ENCODE data around the gene CPNE4.
"Not testable (repeated sequence)": the region's sequence is repeated elsewhere in the genome, so short reads cannot be mapped to it uniquely, and the experiment has no call there.

CPNE4 gene

DNA sequence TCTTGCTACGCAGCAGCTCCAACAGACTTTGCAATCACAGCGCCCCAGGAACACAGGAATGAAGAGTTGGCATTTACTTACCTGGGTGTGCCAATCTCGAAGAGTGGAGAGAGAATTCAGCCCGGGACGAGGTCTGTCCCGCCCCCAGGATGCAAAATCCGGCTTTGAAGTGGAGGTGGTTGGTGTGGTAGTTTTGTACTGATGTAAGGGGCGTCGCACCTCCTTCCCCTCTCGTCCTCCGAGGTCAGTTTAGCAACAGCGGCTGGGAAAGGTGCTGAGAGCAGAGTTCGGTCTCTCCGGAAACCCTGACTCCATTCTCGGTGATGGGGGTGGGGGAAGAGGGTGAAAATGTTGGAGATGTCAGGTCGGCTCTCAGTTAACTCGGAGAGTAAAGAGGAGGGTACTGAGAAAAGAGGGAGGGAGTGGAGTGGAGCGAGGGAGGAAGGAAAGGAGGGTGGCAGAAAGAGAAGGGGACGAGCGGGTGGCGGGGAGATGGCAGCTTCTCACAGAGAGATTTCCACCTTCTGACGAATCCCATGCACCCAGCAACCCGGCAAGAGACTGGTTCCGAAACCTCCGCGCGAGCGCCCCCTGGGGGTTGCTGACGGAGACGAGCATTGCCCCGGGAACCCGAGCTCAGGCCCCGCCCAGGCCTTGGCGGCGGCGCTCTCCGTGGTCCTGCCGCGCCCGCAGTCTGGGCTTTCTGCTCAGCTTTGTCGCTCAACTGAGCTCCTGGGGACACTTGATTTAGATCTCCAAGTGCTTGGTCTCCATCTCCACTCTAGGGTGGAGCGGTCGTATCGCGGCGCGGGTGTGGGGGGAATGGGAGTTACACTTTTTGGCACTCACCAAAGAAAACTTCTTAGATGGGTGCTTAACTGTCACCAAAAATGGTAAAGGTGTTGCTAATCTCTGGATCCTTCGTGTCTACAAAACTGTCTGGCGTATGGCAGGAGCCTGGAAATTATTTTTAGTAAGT, at the start of gene CPNE4:
CPNE4 (minus strand) TSS at position 529 of the 979 bp plus-strand sequence.
- FAIRE-seq (peak; percentile 76), DNase-seq (ENCODE audit: insufficient read length, low spot score) (peak; percentile 82)
- no peak for TF ChIP-seq POLR2A (IDR thresholded peaks at IDR 0.05; ENCODE audit: low read depth, low read length)

DNA sequence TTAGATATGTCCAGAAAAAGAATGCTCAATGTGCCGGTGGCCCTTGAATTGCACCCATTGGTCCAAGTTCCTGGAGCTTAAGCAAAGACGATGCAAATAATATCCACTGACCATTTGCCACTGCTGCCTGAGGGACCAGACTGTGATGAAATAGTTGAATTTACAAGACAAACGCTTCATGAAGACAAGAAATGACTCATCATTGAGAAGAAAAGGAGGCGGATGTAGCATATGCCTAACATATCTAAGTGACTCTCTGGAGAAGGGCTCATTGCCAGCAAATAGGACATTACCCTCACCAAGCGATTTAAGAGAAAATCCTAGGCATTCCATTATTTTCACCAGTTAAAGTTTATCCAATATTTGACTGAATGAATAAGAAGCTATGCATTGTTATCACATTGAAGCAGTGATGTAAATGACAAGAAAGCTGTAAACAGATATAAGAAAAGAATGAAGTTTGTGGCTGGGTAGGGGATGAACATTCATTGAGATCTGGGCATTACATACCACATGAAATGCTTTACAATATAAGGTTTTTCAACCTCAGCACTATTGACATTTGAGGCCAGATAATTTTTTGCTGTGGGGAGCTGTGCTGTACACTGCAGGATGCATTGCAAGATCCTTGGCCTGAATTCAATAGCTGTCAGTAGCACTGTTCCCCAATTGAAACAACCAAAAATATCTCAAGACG, 48.9 kb upstream of the CPNE4 start:
- DNase-seq (ENCODE audit: insufficient read length, low spot score) (no peak), FAIRE-seq (no peak)
- no peak for TF ChIP-seq POLR2A (IDR thresholded peaks at IDR 0.05; ENCODE audit: low read depth, low read length)

GRCh38 chr3:132083159-132083558, 48.3 kb upstream of the CPNE4 start:
- no peak for TF ChIP-seq POLR2A (IDR thresholded peaks at IDR 0.05; ENCODE audit: low read depth, low read length)
- DNase-seq (ENCODE audit: insufficient read length, low spot score) (no peak), FAIRE-seq (no peak)

- no peak for DNase-seq (ENCODE audit: insufficient read length, low spot score)
- no peak for TF ChIP-seq POLR2A (IDR thresholded peaks at IDR 0.05; ENCODE audit: low read depth, low read length)
- no peak for FAIRE-seq
Measured at GRCh38 chr3:132079147-132079546, 44.3 kb upstream of the CPNE4 start.

- DNase-seq (ENCODE audit: insufficient read length, low spot score) = no peak
- no peak for TF ChIP-seq POLR2A (IDR thresholded peaks at IDR 0.05; ENCODE audit: low read depth, low read length)
- FAIRE-seq = no peak
Measured at GRCh38 chr3:132073771-132074170, 39.0 kb upstream of the CPNE4 start.

- DNase-seq (ENCODE audit: insufficient read length, low spot score) = no peak
- no peak for TF ChIP-seq POLR2A (IDR thresholded peaks at IDR 0.05; ENCODE audit: low read depth, low read length)
- FAIRE-seq = no peak
Measured at GRCh38 chr3:132071043-132071442, 36.2 kb upstream of the CPNE4 start.

- no peak for FAIRE-seq
- DNase-seq (ENCODE audit: insufficient read length, low spot score) = no peak
- TF ChIP-seq POLR2A (IDR thresholded peaks at IDR 0.05; ENCODE audit: low read depth, low read length) = no peak
Measured at GRCh38 chr3:132064114-132064513, 29.3 kb upstream of the CPNE4 start.

- no peak for FAIRE-seq
- no peak for TF ChIP-seq POLR2A (IDR thresholded peaks at IDR 0.05; ENCODE audit: low read depth, low read length)
- no peak for DNase-seq (ENCODE audit: insufficient read length, low spot score)
Measured at GRCh38 chr3:132062535-132062934, 27.7 kb upstream of the CPNE4 start.

DNA sequence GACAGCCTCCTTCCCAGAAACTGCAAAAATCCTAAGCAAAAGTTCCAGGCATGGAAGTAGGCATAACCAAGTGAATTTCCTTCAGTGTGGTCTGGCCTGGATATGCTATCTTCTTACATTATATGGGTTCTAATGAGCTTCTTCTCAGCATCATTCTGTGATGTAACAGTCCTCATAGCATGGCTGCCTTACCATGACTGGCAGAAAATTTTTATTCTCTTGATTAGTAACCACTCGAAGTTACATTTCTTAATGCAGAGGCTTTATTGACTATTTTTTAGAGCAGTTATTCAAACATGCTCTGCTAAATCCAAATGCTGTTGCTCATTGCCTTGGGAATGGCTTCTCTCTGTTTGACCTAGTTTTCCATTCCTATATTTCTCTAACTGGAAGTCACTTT, 21.1 kb upstream of the CPNE4 start:
- DNase-seq (ENCODE audit: insufficient read length, low spot score) (no peak), FAIRE-seq (no peak)
- no peak for TF ChIP-seq POLR2A (IDR thresholded peaks at IDR 0.05; ENCODE audit: low read depth, low read length)

- FAIRE-seq (no peak), DNase-seq (ENCODE audit: insufficient read length, low spot score) (no peak)
- no peak for TF ChIP-seq POLR2A (IDR thresholded peaks at IDR 0.05; ENCODE audit: low read depth, low read length)
Measured at GRCh38 chr3:132047209-132047608, 12.4 kb upstream of the CPNE4 start.

GRCh38 chr3:132044874-132045273, 10.1 kb upstream of the CPNE4 start:
- not testable (repeated sequence) for FAIRE-seq; DNase-seq (ENCODE audit: insufficient read length, low spot score)

DNA sequence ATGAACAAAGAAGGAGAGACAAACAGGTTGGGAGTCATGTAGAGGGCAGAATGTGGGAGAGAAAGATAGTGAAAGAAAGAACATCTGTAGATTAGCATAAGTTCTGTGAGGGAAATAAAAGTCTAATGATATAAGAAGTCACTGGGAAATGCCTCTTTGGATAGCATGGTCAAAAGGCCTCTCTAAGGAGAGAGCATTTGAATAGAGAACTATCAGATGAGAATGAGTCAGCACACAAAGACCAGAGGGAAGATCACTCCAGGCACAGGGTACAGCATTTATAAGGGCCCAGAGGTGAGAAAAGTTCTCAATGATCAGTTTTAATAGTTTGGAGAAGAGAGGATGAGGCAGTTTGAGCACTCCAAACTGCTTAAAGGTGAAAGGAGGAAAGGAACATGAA, 7.9 kb upstream of the CPNE4 start:
- DNase-seq (ENCODE audit: insufficient read length, low spot score) = no peak
- no peak for TF ChIP-seq POLR2A (IDR thresholded peaks at IDR 0.05; ENCODE audit: low read depth, low read length)
- FAIRE-seq = no peak

- FAIRE-seq (peak; percentile 84), DNase-seq (ENCODE audit: insufficient read length, low spot score) (peak; percentile 19)
Measured at GRCh38 chr3:132038198-132038825, 3.5 kb upstream of the CPNE4 start.

GRCh38 chr3:132037581-132037980, 2.8 kb upstream of the CPNE4 start:
- no peak for TF ChIP-seq POLR2A (IDR thresholded peaks at IDR 0.05; ENCODE audit: low read depth, low read length)
- FAIRE-seq (no peak), DNase-seq (ENCODE audit: insufficient read length, low spot score) (no peak)

More at GRCh38 chr3:132038198-132038825, 3.5 kb upstream of the CPNE4 start:
- TF ChIP-seq POLR2A (IDR thresholded peaks at IDR 0.05; ENCODE audit: low read depth, low read length) = no peak

Data from H54 (cell line).